ENCODE results near the gene FRMD5. TPM values are rescaled to one million over a fixed set of nuclear protein-coding genes. Genes with fewer than 3 reads are reported as not detected.
A peak's percentile ranks its signal among the peaks of the same experiment; 100 is the strongest.

The FRMD5 gene
- total RNA-seq, 1 donor from 2014 or later, result 7.8 TPM

DNA sequence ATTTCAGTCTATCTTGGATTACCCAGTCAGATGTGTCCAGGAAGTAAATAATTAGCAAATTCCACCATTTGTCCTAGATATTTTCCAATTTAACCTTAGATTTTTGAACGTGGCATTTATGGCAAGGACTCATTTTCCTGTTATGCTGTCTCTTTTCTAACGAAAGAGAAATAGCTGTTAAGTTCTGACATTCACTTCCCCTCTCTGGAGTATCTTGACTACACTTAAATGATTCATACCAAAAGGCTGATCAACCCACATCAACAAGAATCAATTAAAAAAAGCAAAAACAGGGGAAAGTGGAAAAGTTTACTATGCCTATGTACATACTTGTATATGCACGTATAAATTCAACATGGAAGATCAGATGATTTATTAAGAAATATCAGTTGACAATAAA is 149.9 kb downstream of the FRMD5 start:
- H3K36me3 Mint-ChIP-seq (ENCODE audit: insufficient read depth), result no peaks in the 10 kb centered on the region
- H3K27me3 Mint-ChIP-seq, result no peaks in the 10 kb centered on the region
- DNase-seq (ENCODE audit: low spot score, unreplicated experiment), result no peak
- TF ChIP-seq, protein P1, sequence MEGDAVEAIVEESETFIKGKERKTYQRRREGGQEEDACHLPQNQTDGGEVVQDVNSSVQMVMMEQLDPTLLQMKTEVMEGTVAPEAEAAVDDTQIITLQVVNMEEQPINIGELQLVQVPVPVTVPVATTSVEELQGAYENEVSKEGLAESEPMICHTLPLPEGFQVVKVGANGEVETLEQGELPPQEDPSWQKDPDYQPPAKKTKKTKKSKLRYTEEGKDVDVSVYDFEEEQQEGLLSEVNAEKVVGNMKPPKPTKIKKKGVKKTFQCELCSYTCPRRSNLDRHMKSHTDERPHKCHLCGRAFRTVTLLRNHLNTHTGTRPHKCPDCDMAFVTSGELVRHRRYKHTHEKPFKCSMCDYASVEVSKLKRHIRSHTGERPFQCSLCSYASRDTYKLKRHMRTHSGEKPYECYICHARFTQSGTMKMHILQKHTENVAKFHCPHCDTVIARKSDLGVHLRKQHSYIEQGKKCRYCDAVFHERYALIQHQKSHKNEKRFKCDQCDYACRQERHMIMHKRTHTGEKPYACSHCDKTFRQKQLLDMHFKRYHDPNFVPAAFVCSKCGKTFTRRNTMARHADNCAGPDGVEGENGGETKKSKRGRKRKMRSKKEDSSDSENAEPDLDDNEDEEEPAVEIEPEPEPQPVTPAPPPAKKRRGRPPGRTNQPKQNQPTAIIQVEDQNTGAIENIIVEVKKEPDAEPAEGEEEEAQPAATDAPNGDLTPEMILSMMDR (IDR thresholded peaks at IDR 0.05; ENCODE audit: unreplicated experiment), result no peak
- H3K27ac Mint-ChIP-seq, result no peak overlapping the region
- H3K4me1 Mint-ChIP-seq (ENCODE audit: low read depth), result no peaks in the 10 kb centered on the region
- H3K9me3 Mint-ChIP-seq (ENCODE audit: low read depth), result peaks cover 19% of the 10 kb centered on the region
- H3K4me3 Mint-ChIP-seq (ENCODE audit: low read depth), result no peak overlapping the region

GRCh38 chr15:44038755-44039191 is 156.3 kb downstream of the FRMD5 start:
- Mint-ChIP-seq H3K27ac (no peak overlapping the region), H3K4me1 (ENCODE audit: low read depth) (peaks cover 1% of the 10 kb centered on the region), H3K36me3 (ENCODE audit: insufficient read depth) (no peaks in the 10 kb centered on the region), H3K4me3 (ENCODE audit: low read depth) (peak overlapping the region; percentile 25), H3K27me3 (no peaks in the 10 kb centered on the region), H3K9me3 (ENCODE audit: low read depth) (peaks cover 23% of the 10 kb centered on the region)
- DNase-seq (ENCODE audit: low spot score, unreplicated experiment), result peak; percentile 9
- TF ChIP-seq, protein P1 (IDR thresholded peaks at IDR 0.05; ENCODE audit: unreplicated experiment), result no peak

GRCh38 chr15:44035781-44036699 is 159.0 kb downstream of the FRMD5 start:
- Mint-ChIP-seq H3K36me3 (ENCODE audit: insufficient read depth) (no peaks in the 10 kb centered on the region), H3K9me3 (ENCODE audit: low read depth) (peaks cover 4% of the 10 kb centered on the region), H3K27me3 (no peaks in the 10 kb centered on the region), H3K4me1 (ENCODE audit: low read depth) (peaks cover 1% of the 10 kb centered on the region), H3K4me3 (ENCODE audit: low read depth) (no peak overlapping the region), H3K27ac (no peak overlapping the region)
- DNase-seq (ENCODE audit: low spot score, unreplicated experiment), result no peak
- TF ChIP-seq, protein P1 (IDR thresholded peaks at IDR 0.05; ENCODE audit: unreplicated experiment), result no peak

DNA sequence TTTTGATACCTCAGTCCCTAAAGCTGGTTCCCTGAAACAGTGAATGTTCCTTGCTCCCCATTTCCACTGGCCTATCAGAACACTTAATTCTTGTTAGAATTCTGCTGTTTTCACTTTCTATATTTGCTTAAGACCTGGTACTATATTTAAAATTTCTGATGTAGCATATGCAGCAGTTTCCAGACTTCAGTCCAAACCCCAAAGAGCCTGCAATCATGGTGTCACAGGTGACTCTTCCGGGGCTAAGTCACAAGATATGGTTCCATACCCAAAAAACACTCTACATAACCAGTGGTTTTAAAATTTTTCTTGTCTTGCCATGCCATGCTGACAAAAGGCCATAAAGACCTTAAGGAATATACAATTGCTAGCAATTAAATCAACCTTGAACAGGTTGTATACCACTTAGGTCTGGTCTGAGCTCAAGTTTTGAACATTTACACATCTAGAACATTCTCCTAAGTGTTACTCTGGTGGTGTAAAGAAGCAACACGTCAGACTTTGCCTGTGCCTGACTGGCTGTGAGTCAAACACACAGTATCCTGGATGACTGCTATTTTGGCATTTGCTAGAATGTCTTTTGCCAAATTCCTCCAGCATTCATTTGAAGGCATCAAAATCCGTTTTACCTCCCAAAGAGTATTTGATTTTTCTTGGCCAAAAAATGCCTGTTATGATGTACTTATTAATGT is 160.0 kb downstream of the FRMD5 start:
- no peaks in the 10 kb centered on the region for H3K27me3 Mint-ChIP-seq
- H3K4me1 Mint-ChIP-seq (ENCODE audit: low read depth), result peaks cover 5% of the 10 kb centered on the region
- no peak for DNase-seq (ENCODE audit: low spot score, unreplicated experiment)
- no peak overlapping the region for H3K27ac Mint-ChIP-seq
- peaks cover 4% of the 10 kb centered on the region for H3K9me3 Mint-ChIP-seq (ENCODE audit: low read depth)
- TF ChIP-seq, protein P1 (IDR thresholded peaks at IDR 0.05; ENCODE audit: unreplicated experiment), result no peak
- no peak overlapping the region for H3K4me3 Mint-ChIP-seq (ENCODE audit: low read depth)
- H3K36me3 Mint-ChIP-seq (ENCODE audit: insufficient read depth), result no peaks in the 10 kb centered on the region

GRCh38 chr15:44034334-44034733 is 160.7 kb downstream of the FRMD5 start:
- H3K4me3 Mint-ChIP-seq (ENCODE audit: low read depth), result no peak overlapping the region
- TF ChIP-seq, protein P1 (IDR thresholded peaks at IDR 0.05; ENCODE audit: unreplicated experiment), result no peak
- no peaks in the 10 kb centered on the region for H3K27me3 Mint-ChIP-seq
- DNase-seq (ENCODE audit: low spot score, unreplicated experiment), result no peak
- H3K27ac Mint-ChIP-seq, result no peak overlapping the region
- peaks cover 5% of the 10 kb centered on the region for H3K4me1 Mint-ChIP-seq (ENCODE audit: low read depth)
- H3K36me3 Mint-ChIP-seq (ENCODE audit: insufficient read depth), result no peaks in the 10 kb centered on the region
- no peaks in the 10 kb centered on the region for H3K9me3 Mint-ChIP-seq (ENCODE audit: low read depth)
